Myocyte (in vitro differentiated cells): ENCODE data around the gene PRKACA. TPM values are rescaled to one million over a fixed set of nuclear protein-coding genes. Genes with fewer than 3 reads are reported as not detected.

Experiments used
- DNase-seq: peaks from one replicate; pipeline ENCODE4 v3.0.0-alpha.2; 2012; ENCODE audit warnings: low read depth
- total RNA-seq: library from RNA; depleted of rRNA; stranded (reverse); fragments of >200 nt; gene quantifications from 2 replicates; pipeline ENCODE4 v1.2.3, GENCODE V29; 2014

PRKACA gene
- total RNA-seq, 1 donor from 2014 or later: 84.3 TPM

GRCh38 chr19:14073261-14073924 lies 44.2 kb downstream of the PRKACA start:
- peak; percentile 65 for DNase-seq

- no peak for DNase-seq
Measured at GRCh38 chr19:14072535-14073260, 44.9 kb downstream of the PRKACA start, which contains the start of gene MISP3. Gene MISP3, plus strand, starts transcription at chr19:14072786. Its CDS starts 524 bp downstream, at chr19:14073310.

- DNase-seq: no peak
Measured at GRCh38 chr19:14070268-14071050, 47.1 kb downstream of the PRKACA start.

- no peak for DNase-seq
Measured at GRCh38 chr19:14066134-14066533, 51.4 kb downstream of the PRKACA start.

- DNase-seq: no peak
Measured at GRCh38 chr19:14063105-14063504, 54.5 kb downstream of the PRKACA start.

- DNase-seq: no peak
Measured at GRCh38 chr19:14062558-14062855, 55.1 kb downstream of the PRKACA start.

GRCh38 chr19:14061751-14062557 lies 55.6 kb downstream of the PRKACA start, which contains the start of gene PALM3:
Gene PALM3, minus strand, starts transcription at chr19:14062076. Its CDS starts 96 bp downstream, at chr19:14061980.
- no peak for DNase-seq

- no peak for DNase-seq
Measured at GRCh38 chr19:14061081-14061749, 56.3 kb downstream of the PRKACA start.

GRCh38 chr19:14059652-14060155 lies 57.9 kb downstream of the PRKACA start:
- no peak for DNase-seq

GRCh38 chr19:14059093-14059480 lies 58.5 kb downstream of the PRKACA start:
- DNase-seq: no peak

- DNase-seq: no peak
Measured at GRCh38 chr19:14058182-14059092, 59.1 kb downstream of the PRKACA start.

GRCh38 chr19:14056741-14057356 lies 60.7 kb downstream of the PRKACA start:
- DNase-seq: no peak

GRCh38 chr19:14056069-14056666 lies 61.4 kb downstream of the PRKACA start:
- DNase-seq: no peak

- no peak for DNase-seq
Measured at GRCh38 chr19:14055396-14055795, 62.2 kb downstream of the PRKACA start.

- DNase-seq: no peak
Measured at GRCh38 chr19:14054721-14055120, 62.8 kb downstream of the PRKACA start.

GRCh38 chr19:14054099-14054498 lies 63.5 kb downstream of the PRKACA start:
- DNase-seq: no peak

GRCh38 chr19:14053500-14053899 lies 64.1 kb downstream of the PRKACA start:
- no peak for DNase-seq

- no peak for DNase-seq
Measured at GRCh38 chr19:14053032-14053431, 64.5 kb downstream of the PRKACA start.
